HCT116 (cell line): ENCODE measurements around the gene MRPS27.

ENCODE experiments used
- EGR1 ChIP-seq: IDR thresholded peaks from 2 replicates; pipeline ENCODE4 v1.6.1; 2012; ENCODE audit warnings: low read depth
- JUND ChIP-seq: IDR thresholded peaks from 2 replicates; pipeline ENCODE4 v1.6.1; 2012
- POLR2A ChIP-seq: IDR thresholded peaks from 2 replicates; pipeline ENCODE4 v1.7.0; 2011; ENCODE audit warnings: borderline replicate concordance; ENCODE audit not compliant: insufficient read depth, insufficient read length; ENCODE audit errors: extremely low read depth
- TCF7L2 ChIP-seq: IDR thresholded peaks from 2 replicates; pipeline ENCODE4 v1.7.0; 2011; ENCODE audit warnings: borderline replicate concordance, inconsistent platforms; ENCODE audit not compliant: insufficient read depth, insufficient read length; ENCODE audit errors: extremely low read depth
- TF ChIP-seq, protein P1 (sequence below): IDR thresholded peaks from 2 replicates; pipeline ENCODE4 v1.6.1; 2012; ENCODE audit warnings: low read depth
- TF ChIP-seq, protein P2 (sequence below), 3 experiments: fragments of 200-600 bp in 1 of 3; sonication (generic) in 1 of 3; IDR thresholded peaks in 2 of 3; conservative IDR thresholded peaks in 1 of 3; 2 replicates each; pipeline ENCODE4 v1.5.1; 2012 to 2017; ENCODE audit warnings: low read depth in 2 of 3, low read length in 2 of 3, antibody characterized with exemption in 1 of 3, borderline replicate concordance in 1 of 3, control low read depth in 1 of 3, mild to moderate bottlenecking in 1 of 3, mixed read lengths in 1 of 3, mixed run types in 1 of 3, moderate library complexity in 1 of 3; ENCODE audit not compliant: insufficient read depth in 1 of 3
- TF ChIP-seq, protein P3 (sequence below): IDR thresholded peaks from 2 replicates; pipeline ENCODE4 v1.6.1; 2012
- TF ChIP-seq, protein P4 (sequence below): IDR thresholded peaks from 2 replicates; pipeline ENCODE4 v1.6.1; 2012

DNA sequence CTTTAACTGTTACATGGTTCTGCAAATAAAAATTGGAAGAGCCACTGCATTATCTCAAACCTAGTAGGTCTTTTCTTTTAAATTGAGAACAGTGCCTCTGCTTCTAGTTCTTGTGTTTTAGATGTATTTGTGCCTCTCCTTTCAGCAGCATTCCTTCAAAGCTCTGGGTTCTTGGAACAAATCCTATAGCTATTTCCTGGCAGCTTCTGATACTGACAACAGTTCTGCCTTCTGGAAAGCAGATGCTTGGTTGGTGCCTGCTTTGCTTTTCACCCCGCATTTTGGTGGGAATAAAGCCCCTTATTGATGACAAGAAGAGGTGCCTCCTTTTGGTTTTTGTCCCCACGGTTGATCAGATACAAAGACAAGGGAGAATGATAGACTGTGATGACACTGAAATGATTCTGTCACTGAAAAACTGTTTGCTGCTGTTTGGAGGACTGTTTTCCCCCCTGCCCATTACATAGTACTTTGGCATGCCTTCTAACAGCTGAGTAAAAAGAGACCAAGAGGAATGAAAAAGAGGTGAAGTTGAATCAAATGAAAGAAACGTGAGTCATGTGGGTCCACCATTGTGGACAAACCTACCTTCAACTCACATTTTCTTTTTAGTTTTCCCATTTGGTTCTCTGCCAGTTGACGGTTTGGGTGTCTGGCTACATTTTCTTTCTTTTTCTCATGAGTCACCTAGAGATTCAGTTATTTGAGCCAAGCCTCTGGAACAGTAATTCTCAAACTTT, 5.7 kb upstream of the MRPS27 start:
- TF ChIP-seq TCF7L2 (no peak), POLR2A (no peak), JUND (no peak), EGR1 (no peak)
- TF ChIP-seq, protein P1, sequence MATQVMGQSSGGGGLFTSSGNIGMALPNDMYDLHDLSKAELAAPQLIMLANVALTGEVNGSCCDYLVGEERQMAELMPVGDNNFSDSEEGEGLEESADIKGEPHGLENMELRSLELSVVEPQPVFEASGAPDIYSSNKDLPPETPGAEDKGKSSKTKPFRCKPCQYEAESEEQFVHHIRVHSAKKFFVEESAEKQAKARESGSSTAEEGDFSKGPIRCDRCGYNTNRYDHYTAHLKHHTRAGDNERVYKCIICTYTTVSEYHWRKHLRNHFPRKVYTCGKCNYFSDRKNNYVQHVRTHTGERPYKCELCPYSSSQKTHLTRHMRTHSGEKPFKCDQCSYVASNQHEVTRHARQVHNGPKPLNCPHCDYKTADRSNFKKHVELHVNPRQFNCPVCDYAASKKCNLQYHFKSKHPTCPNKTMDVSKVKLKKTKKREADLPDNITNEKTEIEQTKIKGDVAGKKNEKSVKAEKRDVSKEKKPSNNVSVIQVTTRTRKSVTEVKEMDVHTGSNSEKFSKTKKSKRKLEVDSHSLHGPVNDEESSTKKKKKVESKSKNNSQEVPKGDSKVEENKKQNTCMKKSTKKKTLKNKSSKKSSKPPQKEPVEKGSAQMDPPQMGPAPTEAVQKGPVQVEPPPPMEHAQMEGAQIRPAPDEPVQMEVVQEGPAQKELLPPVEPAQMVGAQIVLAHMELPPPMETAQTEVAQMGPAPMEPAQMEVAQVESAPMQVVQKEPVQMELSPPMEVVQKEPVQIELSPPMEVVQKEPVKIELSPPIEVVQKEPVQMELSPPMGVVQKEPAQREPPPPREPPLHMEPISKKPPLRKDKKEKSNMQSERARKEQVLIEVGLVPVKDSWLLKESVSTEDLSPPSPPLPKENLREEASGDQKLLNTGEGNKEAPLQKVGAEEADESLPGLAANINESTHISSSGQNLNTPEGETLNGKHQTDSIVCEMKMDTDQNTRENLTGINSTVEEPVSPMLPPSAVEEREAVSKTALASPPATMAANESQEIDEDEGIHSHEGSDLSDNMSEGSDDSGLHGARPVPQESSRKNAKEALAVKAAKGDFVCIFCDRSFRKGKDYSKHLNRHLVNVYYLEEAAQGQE: no peak
- TF ChIP-seq, protein P2, sequence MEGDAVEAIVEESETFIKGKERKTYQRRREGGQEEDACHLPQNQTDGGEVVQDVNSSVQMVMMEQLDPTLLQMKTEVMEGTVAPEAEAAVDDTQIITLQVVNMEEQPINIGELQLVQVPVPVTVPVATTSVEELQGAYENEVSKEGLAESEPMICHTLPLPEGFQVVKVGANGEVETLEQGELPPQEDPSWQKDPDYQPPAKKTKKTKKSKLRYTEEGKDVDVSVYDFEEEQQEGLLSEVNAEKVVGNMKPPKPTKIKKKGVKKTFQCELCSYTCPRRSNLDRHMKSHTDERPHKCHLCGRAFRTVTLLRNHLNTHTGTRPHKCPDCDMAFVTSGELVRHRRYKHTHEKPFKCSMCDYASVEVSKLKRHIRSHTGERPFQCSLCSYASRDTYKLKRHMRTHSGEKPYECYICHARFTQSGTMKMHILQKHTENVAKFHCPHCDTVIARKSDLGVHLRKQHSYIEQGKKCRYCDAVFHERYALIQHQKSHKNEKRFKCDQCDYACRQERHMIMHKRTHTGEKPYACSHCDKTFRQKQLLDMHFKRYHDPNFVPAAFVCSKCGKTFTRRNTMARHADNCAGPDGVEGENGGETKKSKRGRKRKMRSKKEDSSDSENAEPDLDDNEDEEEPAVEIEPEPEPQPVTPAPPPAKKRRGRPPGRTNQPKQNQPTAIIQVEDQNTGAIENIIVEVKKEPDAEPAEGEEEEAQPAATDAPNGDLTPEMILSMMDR (IDR thresholded peaks at IDR 0.05 in 2 of 3, conservative IDR thresholded peaks at IDR 0.05 in 1 of 3; ENCODE audit: borderline replicate concordance in 1 of 3, insufficient read depth in 1 of 3, low read depth in 2 of 3, low read length in 2 of 3): no peak
- TF ChIP-seq, protein P3, sequence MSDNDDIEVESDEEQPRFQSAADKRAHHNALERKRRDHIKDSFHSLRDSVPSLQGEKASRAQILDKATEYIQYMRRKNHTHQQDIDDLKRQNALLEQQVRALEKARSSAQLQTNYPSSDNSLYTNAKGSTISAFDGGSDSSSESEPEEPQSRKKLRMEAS: no peak
- TF ChIP-seq, protein P4, sequence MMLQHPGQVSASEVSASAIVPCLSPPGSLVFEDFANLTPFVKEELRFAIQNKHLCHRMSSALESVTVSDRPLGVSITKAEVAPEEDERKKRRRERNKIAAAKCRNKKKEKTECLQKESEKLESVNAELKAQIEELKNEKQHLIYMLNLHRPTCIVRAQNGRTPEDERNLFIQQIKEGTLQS: no peak
